HepG2 (cell line): ENCODE data around the gene MYO3B. TPM values are rescaled to one million over a fixed set of nuclear protein-coding genes. Genes with fewer than 3 reads are reported as not detected.

Experiments
- ATAC-seq: fragments of 200-7000 bp; cut with Tn5 transposase; 3 replicates; pipeline ENCODE4 v1.9.1; 2020; ENCODE audit warnings: mild to moderate bottlenecking, moderate library complexity
- BruUV-seq: library from RNA; stranded (reverse); fragments of 400-500 nt; replicated peaks from 2 replicates; lab custom pipeline; 2021; lab: Mats Ljungman, UMichigan
- CTCF ChIA-PET: fragments of 300-600 bp; formaldehyde crosslinking; extraction: SDS; loops from one replicate; lab custom pipeline; 2021; ENCODE audit warnings: low total read pairs, inconsistent platforms, low intra/inter-chr PET ratio; lab: Yijun Ruan, JAX
- POLR2A ChIA-PET: fragments of 350-600 bp; sonication (Branson Sonifier 250); formaldehyde crosslinking; loops from one replicate; lab custom pipeline; 2020; ENCODE audit warnings: antibody characterized with exemption, inconsistent platforms; lab: Yijun Ruan, JAX
- DNase-seq: peaks from one replicate; pipeline ENCODE4 v3.0.0-alpha.2; 2015; ENCODE audit warnings: low spot score
- FAIRE-seq: peaks from 3 replicates; lab custom pipeline; 2011; peaks lifted over from hg19 to GRCh38; lab: Jason Lieb, UNC
- H2AFZ ChIP-seq: one replicate; pipeline ENCODE4 v1.6.1; 2011; ENCODE audit warnings: low read length, inconsistent platforms
- H3K27ac ChIP-seq: fragments of 300-600 bp; 3 replicates; pipeline ENCODE4 v1.8.0; 2011; ENCODE audit warnings: mixed run types, mild to moderate bottlenecking, mixed read lengths, low read length, inconsistent platforms; ENCODE audit not compliant: insufficient read depth; ENCODE audit errors: extremely low read length
- H3K27me3 ChIP-seq, 2 experiments: fragments of 200-600 bp in 1 of 2; 2 replicates in 1 of 2; 3 replicates in 1 of 2; pipeline versions ENCODE4 v1.6.0 to v1.8.0; 2011; ENCODE audit warnings: low read length in 2 of 2, mild to moderate bottlenecking in 2 of 2, moderate library complexity in 2 of 2, inconsistent platforms in 1 of 2; ENCODE audit not compliant: insufficient read depth in 2 of 2, control insufficient read depth in 1 of 2
- H3K36me3 ChIP-seq, 2 experiments: fragments of 200-600 bp in 1 of 2; replicated peaks in 1 of 2; 2 replicates in 1 of 2; 3 replicates in 1 of 2; pipeline versions ENCODE4 v1.5.1 to v1.8.0; 2011; ENCODE audit warnings: low read length in 2 of 2, inconsistent platforms in 1 of 2; ENCODE audit not compliant: insufficient read depth in 2 of 2, control insufficient read depth in 1 of 2
- H3K4me1 ChIP-seq: 2 replicates; pipeline ENCODE4 v1.5.1; 2012; ENCODE audit warnings: low read length, inconsistent platforms; ENCODE audit not compliant: insufficient read depth
- H3K4me2 ChIP-seq: 2 replicates; pipeline ENCODE4 v1.6.0; 2011; ENCODE audit warnings: low read depth, low read length, inconsistent platforms
- H3K4me3 ChIP-seq, 3 experiments: fragments of 200-600 bp in 1 of 3; sonication (generic), shearing (Covaris generic) in 1 of 3; replicated peaks in 1 of 3; 2 replicates each; pipeline ENCODE4 v1.5.1; 2011 to 2016; ENCODE audit warnings: low read length in 3 of 3, inconsistent platforms in 2 of 3, low read depth in 2 of 3, mild to moderate bottlenecking in 2 of 3, control low read depth in 1 of 3, mixed read lengths in 1 of 3; ENCODE audit not compliant: insufficient read depth in 1 of 3
- H3K79me2 ChIP-seq: one replicate; pipeline ENCODE4 v1.6.1; 2011; ENCODE audit warnings: low read length, inconsistent platforms; ENCODE audit not compliant: insufficient read depth
- H3K9ac ChIP-seq: 2 replicates; pipeline ENCODE4 v1.6.0; 2011; ENCODE audit warnings: mild to moderate bottlenecking, low read depth, low read length, inconsistent platforms; ENCODE audit not compliant: insufficient read depth
- H3K9me3 ChIP-seq: 2 replicates; pipeline ENCODE4 v1.5.1; 2012; ENCODE audit warnings: mild to moderate bottlenecking, low read length
- H4K20me1 ChIP-seq: 2 replicates; pipeline ENCODE4 v1.6.0; 2011; ENCODE audit warnings: inconsistent platforms, mild to moderate bottlenecking, low read length, moderate library complexity; ENCODE audit not compliant: insufficient read depth
- ATAD3A ChIP-seq: sonication (generic); formaldehyde crosslinking; IDR thresholded peaks from 2 replicates; pipeline ENCODE4 v1.4.0; 2020; ENCODE audit warnings: missing genetic modification reagents
- KAT8 ChIP-seq: IDR thresholded peaks from 2 replicates; pipeline ENCODE4 v1.6.1; 2016; ENCODE audit warnings: missing genetic modification reagents, missing compliant biosample characterization
- PAF1 ChIP-seq: IDR thresholded peaks from 2 replicates; pipeline ENCODE4 v1.6.1; 2016; ENCODE audit warnings: missing genetic modification reagents, missing compliant biosample characterization
- STAT6 ChIP-seq: sonication (generic); formaldehyde crosslinking; IDR thresholded peaks from 2 replicates; pipeline ENCODE4 v1.4.0; 2020; ENCODE audit warnings: missing genetic modification reagents, mild to moderate bottlenecking, borderline replicate concordance
- TCF7L2 ChIP-seq: IDR thresholded peaks from 2 replicates; pipeline ENCODE4 v1.6.1; 2011; ENCODE audit warnings: mild to moderate bottlenecking, low read depth, low read length, moderate library complexity
- ZFYVE20 ChIP-seq: sonication (generic); formaldehyde crosslinking; IDR thresholded peaks from 2 replicates; pipeline ENCODE4 v1.8.0; 2023; ENCODE audit warnings: low read depth, mild to moderate bottlenecking, moderate library complexity, missing genetic modification reagents, borderline replicate concordance
- ZMAT3 ChIP-seq: sonication (generic); formaldehyde crosslinking; conservative IDR thresholded peaks from 2 replicates; pipeline ENCODE4 v1.7.0; 2021; ENCODE audit warnings: missing genetic modification reagents
- ZNF83 ChIP-seq: sonication (generic); formaldehyde crosslinking; IDR thresholded peaks from 2 replicates; pipeline ENCODE4 v1.4.0; 2020; ENCODE audit warnings: missing genetic modification reagents, mild to moderate bottlenecking, borderline replicate concordance
- WGBS: methylation state at CpG from one replicate; pipeline ENCODE4 v1.1.6; 2017; ENCODE audit warnings: low lambda C conversion rate; 5-methylcytosine and 5-hydroxymethylcytosine counted together
- in situ Hi-C: cut with HindIII; loops from 2 replicates; pipeline ENCODE4 v1.10.0; 2017; ENCODE audit warnings: low pct_unique_long_range_greater_than_20kb; ENCODE audit not compliant: extremely low pct_ligation_motif_present
- intact Hi-C: fragments of 100-400 bp; cut with micrococcal nuclease; formaldehyde crosslinking; loops from one replicate; pipeline ENCODE4 v1.10.0; 2022; ENCODE audit not compliant: unreplicated experiment
- polyA plus RNA-seq, 8 experiments: library from polyadenylated mRNA; depleted of rRNA in 3 of 8; stranded (reverse) in 7 of 8; unstranded in 1 of 8; fragments of >200 nt; fragmentation: Illumina TruSeq in 4 of 8; extraction: Trizol in 4 of 8; gene quantifications; 2 replicates each; pipeline versions ENCODE4 v1.2.1 to v1.2.3, GENCODE V29; 2011 to 2016; ENCODE audit warnings: low read depth in 4 of 8, missing spikeins in 1 of 8, mixed read lengths in 1 of 8; ENCODE audit not compliant: insufficient read depth in 1 of 8
- total RNA-seq, 5 experiments: library from RNA; depleted of rRNA; stranded (reverse); fragments of >200 nt; fragmentation: Illumina TruSeq; extraction: Trizol; gene quantifications; 2 replicates each; pipeline ENCODE4 v1.2.3, GENCODE V29; 2016; ENCODE audit warnings: low read depth in 1 of 5
- TF ChIP-seq, protein P1 (sequence below): IDR thresholded peaks from 2 replicates; pipeline ENCODE4 v1.6.1; 2018; ENCODE audit warnings: missing genetic modification reagents, mild to moderate bottlenecking, missing compliant biosample characterization

The MYO3B gene
- total and polyA plus RNA-seq, 2 of the 13 experiments (the other 11 are each of a cell fraction or from before 2014, with no cell fraction given) = 0.01 TPM; not detected in 1

- Histone ChIP-seq H3K9ac (no peak overlapping the region), H3K4me2 (no peak overlapping the region), H4K20me1 (no peaks in the 10 kb centered on the region), H3K79me2 (no peaks in the 10 kb centered on the region), H3K27ac (no peak overlapping the region), H3K36me3 (no peaks in the 10 kb centered on the region), H3K4me3 (no peak overlapping the region), H3K27me3 (peaks cover 0 to 8% of the 10 kb centered on the region in 2 experiments; a peak in 2 of 5 replicates), H3K4me1 (no peaks in the 10 kb centered on the region), H2AFZ (no peak overlapping the region), H3K9me3 (no peaks in the 10 kb centered on the region)
- no TSS peak for BruUV-seq
- ATAC-seq = no peak
- no peak for DNase-seq
- TF ChIP-seq ZFYVE20 (CRISPR knock-in tag) (no peak), PAF1 (no peak), ATAD3A (CRISPR knock-in tag) (no peak), STAT6 (CRISPR knock-in tag) (no peak), KAT8 (CRISPR knock-in tag) (no peak), TCF7L2 (no peak), ZMAT3 (CRISPR knock-in tag) (no peak), ZNF83 (no peak)
- TF ChIP-seq, protein P1, sequence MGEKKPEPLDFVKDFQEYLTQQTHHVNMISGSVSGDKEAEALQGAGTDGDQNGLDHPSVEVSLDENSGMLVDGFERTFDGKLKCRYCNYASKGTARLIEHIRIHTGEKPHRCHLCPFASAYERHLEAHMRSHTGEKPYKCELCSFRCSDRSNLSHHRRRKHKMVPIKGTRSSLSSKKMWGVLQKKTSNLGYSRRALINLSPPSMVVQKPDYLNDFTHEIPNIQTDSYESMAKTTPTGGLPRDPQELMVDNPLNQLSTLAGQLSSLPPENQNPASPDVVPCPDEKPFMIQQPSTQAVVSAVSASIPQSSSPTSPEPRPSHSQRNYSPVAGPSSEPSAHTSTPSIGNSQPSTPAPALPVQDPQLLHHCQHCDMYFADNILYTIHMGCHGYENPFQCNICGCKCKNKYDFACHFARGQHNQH (CRISPR knock-in tag) = no peak
- in situ Hi-C loops = no loop called here
- intact Hi-C loops = no loop called here
- ChIA-PET CTCF (no interaction called here), POLR2A (no interaction called here)
- WGBS = 0% methylated on average over 1 of the region's 1 CpG
- no peak for FAIRE-seq
These were observed 93.4 kb downstream of the MYO3B start for GRCh38 chr2:170271340-170271739.
